UCSD-AML1 (cell line): Measurements from ENCODE around the gene GNPAT.

Source experiments
- DNase-seq: peaks from one replicate; lab custom pipeline; 2025; ENCODE audit not compliant: unreplicated experiment; lab: John Stamatoyannopoulos, UW

Gene GNPAT

DNA sequence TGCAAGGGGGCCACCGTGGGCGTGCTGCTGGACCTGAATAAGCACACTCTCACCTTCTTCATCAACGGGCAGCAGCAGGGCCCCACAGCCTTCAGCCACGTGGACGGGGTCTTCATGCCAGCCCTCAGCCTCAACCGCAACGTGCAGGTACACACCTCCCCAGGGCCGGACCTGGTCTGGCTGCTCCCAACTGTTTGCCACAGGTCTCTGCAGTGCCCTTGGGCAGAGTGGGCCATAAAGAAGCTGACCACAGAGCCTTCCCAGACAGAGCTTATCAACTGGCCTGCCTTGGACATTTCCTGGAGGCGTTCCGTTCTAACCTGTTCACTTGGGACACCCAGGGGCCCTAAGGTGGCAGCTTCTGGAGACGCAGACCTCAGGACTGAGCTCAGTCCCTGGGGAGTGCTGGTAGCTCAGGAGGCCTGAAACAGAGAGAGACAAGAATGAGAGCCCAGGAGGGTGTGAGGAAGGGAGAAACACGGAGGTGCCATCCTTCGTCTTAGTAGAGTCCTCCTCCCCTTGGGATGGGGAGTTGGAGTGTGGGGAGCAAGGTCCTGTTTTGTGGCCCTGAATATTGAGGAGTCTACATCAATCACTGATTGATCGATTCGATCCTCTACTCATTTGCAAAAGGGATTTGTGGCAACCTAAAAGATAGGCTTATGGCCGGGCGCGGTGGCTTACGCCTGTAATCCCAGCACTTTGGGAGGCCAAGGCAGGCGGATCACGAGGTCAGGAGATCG is 27.0 kb upstream of the GNPAT start:
- DNase-seq = no peak

DNA sequence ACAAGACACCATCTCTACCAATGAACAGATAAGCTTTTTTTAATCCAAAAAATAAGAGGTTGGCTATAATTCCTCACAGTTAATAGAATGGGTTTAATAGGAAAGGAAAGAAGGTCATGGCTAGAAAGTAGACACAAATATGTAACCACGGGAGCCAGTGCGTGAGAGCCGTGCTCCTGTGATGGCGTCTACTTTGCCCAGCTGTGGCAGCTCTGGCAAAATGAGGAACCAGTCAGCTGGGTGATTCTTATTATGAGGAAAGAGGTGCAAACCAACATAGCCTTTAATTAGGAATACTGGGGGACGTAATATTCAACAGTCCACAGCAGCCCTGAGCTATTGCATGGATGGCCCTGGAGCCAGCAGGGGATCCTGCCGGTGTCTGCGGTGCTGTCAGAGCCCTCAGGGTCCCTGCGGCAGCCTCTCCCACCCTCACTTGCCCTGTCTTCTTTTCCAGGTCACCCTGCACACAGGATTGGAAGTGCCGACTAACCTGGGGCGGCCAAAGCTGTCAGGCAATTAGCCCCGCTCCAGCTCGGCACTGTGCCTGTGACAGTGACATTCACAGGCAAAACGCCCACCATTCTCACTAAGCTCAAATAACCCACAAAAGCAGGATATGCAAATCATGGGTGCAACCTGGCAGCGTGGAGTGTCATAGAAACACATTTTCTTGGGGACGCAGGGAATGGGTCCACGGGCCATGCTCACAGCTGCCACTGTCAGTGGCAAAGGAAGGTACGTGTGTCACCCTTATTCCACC is 25.9 kb upstream of the GNPAT start:
- no peak for DNase-seq

DNA sequence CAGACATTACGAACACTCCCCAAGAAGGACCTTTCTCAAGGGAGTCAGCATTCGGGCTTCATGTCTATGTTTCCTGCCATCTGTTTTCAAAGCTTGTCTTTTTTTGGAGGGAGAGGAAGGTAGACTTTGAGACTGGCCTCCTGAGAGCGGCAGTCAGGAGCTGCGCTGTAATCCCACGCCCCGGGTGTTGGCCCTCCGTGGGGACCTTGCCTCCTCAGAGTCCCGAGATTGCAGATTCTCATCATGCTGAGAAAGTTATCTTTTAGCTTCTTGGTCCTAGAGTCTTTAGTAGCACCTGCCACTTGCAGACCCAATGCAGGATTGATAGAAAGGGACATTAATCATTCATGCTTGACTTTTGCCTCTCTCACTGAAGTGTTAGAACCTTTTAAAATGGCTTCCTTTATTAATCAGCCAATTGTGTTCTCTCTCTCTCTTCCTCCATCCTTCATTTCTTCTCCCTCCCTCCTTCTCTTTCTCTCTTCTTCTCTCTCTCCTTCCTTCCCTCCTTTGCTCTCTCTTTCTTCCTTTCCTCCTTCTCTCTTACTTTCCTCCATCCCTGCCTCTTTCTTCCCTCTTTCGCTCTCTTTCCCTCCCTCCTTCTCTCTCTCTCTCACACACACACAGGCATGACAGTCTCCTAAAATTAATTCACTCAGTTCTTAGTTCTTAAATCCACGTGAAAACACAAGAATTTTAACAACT is 25.2 kb upstream of the GNPAT start:
- DNase-seq = no peak

DNA sequence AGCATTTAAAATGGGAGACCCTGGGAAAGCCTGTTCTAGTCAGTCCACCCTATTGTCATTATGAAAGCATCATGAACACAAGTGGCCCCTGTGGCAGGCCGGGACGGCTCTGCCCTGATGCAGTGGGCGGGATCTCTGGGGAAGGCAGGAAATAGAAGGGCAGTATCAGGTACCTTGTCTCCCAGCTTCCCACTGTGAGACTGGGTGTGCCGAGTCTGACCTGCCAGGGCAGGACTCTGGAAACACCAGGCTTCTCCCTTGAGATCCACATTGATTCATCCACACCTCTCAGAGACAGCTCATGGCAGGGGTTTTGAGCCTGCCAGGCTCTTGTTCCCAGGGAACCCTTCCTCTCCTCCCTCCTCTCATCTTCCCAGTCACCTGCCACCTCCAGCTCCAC is 24.5 kb upstream of the GNPAT start:
- DNase-seq = no peak

DNA sequence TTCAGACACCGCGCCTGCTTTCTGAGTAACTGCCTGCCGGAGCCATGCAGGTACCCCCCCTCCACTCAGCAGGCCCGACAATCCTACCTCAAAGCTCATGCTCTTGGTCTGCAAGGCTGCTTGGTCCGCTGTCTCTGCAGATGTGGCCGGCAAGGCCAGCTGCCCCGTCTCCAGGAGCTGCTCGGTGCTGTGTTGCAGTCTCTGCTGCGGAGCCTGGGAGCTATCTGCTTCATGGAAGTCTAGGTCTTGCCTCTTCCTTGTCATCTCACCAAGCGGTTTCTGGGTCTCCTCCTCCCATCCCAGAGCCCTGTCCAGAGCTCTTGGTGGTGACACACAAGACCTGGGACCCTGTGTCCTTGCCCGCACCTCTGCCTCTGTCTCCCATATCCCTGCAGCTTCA is 24.0 kb upstream of the GNPAT start:
- no peak for DNase-seq

DNA sequence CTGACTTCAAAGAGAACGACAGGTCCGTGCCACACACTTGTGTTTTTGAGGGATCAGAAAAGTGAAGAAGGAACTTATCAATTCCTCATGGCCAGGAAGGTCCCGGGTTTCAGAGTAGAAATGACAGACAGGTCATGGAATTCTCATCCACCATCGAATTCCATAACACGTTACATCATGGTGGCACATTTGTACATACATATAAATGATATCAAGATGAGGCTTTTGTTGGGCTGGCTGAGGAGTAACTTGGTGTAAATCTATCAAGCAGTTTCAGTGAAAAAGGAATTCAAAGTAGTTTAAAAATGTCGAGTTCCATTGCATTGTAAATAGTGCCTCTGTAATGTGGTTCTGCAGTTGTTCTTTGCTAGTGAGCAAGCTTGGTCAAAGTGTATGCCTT is 22.9 kb upstream of the GNPAT start:
- no peak for DNase-seq

DNA sequence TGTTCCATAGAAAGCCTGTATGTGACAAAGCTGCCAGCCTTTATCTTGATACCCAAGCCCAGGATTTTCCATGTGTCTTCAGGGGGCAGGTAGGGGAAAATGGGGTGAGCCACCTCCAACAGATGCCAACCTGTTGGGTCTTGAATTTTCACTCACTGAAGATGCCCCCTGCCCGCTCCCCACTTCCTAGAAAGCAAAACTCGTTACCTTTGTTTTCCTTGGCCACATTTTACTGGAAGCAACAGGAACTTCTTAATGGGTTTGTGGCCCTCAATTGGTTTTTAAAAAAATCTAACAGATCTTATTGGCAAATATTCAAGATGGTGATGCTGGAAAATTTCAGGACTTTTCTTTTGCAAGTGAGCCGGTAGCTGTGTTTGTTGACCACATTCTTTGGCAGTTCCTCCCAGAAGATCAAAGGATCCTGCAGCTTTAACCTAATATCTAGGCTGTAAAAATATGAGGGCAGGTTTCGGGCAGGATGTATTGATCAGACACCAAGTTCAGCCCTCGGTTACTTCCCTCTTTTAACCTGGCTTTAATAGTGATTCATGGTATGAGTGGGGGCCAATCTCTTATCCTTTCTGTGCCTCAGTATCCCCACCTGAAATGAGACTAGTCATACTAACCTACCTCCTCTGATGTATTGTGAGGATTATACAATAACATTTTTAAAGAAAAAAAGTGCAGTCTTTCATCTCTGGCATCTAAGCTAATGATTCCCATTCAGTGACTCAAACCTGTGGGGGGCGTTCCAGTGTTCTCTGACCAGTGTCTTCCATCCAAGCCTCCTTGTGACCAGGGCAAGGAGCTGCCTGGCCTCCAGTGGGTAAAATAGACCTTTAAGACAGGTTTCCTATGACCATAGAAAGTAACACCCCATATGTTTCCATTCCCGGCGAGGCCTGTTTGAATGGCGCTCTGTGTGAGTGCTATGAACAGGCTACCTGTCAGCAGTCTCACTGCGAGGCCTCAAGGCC is 21.3 kb upstream of the GNPAT start:
- DNase-seq = no peak

DNA sequence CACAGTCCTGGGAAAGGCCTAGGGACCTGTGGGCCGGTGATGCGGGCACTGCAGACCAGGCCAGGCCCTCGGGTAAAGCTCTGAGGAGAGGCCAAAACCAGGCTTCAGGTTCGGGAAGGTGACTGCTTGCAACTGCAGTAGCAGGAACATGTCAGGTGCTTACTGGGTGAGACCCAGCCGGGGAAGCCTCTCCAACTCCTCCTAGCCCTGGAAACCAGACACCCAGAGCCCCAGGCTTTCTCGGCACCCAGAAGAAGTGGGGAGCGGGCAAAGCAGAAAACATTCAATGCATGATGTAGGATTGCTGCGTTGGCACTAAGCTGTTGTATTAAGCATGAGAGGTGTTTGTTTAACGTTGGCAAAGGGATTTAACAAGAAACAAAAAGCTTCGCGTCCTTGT is 20.2 kb upstream of the GNPAT start:
- no peak for DNase-seq

DNA sequence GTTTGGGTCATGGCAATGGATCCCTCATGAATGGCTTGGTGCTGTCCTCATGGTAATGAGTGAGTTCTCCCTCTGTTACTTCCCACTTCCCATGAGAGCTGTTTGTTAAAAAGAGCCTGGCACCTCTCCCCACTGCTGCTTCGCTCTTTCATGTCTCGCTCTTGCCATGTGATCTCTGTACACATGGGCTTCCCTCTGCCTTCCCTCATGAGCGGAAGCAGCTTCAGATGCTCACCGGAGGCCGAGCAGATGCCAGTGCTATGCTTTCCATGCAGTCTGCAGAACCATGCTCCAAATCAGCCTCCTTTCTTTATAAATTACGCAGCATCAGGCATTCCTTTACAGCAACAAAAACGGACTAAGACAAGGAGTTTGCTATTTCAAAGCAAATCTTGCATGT is 14.9 kb upstream of the GNPAT start:
- DNase-seq = no peak

DNA sequence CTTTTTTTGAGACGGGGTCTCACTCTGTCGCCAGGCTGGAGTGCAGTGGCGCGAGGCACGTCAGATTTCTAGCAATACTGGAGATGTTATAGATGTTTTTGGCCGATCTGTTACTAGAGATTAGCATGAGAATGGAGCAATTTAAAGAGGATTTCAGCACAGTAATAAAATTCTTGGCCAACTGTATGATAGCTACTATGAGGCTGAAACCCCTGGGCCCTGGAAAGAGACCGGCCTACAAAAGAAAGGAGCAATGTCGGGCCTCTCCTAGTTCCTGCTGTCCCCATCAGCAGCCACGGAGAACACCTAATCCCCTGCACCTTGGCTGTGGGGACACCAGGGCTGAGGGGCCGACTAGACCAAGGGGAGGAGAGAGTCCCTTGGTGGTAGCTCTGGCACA is 9.5 kb upstream of the GNPAT start:
- DNase-seq = no peak

DNA sequence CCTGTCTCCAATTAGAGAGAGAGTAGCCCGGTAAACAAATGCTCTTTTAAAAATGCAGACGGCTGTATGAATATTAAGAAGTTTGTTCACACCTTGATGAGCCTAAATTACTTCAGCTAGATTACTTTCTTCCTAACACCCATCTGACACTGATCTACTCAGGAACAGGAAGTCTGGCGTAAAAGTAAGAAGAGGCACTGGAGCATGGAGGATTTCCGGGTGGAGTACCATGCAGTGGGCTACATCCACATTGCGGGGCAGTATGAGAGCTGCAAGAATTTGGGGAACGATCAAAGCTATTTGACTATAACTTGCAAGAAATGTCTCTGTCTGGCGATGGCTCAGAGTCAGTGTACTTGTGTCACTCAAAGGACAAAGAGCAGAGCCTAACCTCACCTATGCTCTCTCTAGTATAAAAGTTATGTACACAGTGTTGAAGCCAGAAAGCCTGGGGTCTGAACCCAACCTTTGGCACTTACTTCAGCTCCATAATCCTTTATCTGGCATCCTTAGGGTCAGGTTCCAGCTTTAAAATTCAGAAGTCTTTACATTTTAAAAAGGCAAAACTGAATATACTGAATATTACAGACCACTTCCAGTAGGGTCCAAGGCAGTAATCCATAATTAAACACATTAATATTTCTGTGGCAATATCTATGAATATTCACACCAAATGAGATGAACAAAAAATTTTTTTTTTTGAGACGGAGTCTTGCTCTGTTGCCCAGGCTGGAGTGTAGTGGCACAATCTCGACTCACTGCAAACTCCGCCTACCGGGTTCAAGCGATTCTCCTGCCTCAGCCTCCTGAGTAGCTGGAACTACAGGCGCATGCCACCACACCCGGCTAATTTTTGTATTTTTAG is 7.9 kb upstream of the GNPAT start:
- no peak for DNase-seq

DNA sequence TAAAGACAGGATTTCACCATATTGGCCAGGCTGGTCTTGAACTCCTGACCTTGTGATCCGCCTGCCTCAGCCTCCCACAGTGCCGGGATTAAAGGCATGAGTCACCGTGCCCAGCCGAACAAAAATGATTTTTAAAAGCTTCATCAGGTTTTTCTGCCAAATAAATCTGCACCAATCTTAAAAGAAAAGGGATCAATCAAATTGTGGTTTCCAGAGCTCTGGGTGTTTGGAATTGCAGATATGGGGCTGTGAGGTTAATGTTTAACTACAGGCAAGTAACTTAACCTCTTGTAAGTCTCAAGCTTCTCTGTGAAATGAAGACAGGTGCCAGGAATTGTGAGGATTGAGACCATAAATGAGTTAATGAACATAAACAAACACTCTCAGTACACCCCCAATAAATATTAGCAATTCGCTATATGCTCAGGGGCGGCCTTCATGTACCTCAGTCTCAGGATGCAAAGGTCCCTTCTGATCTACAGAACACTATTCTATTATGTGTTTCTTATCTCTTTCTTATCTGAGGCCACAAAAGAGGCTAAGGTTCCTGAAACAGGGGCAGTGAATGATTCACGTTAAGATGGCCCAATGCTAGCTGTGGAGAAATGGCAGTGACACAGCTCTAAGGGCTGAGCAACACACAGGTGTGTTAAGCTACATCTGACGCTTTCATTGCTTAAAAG is 7.1 kb upstream of the GNPAT start:
- DNase-seq = no peak

DNA sequence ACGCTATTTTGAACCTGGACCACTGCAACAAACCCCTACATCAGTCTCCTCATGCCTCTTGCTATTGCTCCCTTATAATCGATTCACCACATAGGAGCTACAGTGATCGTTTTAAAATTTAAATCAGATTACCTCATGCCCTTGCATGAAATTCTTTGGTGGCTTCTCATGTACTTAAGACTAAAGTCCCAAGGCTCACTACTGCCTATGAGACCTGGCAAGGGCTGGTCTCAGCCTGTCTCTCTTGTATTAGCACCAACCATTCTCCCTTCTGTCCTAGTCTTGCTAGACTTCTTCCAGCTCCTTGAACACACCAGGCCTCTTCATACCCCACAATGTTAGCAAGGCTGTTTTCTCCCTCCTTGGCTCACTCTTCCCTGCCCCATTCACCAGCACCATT is 6.5 kb upstream of the GNPAT start:
- no peak for DNase-seq

DNA sequence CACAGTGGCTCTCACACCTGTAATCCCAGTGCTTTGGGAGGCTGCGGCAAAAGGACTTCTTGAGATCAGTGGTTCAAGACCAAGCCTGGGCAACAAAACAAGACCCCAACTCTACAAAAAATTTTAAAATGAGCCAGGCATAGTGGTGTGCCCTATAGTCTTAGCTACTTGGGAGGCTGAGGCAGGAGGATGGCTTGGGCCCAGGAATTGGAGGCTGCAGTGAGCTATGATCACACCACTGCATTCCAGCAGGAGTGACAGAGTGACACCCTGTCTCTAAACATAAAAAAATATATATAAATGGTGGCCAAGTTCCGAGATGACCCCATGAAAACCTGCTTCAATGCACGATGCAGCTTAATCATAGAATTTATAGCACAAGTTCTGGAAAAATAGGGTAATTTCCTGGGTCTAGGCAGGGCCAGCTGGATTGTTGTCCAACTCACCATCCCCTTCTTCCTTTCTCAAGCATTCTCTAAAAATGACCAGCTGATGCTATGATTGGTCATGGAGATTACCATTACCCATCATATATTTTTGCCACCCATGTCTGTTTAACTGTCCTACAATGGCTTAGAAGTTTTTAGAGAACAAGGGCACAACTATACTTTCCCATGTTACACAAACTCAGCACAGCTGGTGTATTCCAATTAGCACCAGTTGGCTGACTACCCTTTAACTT is 5.3 kb upstream of the GNPAT start:
- no peak for DNase-seq

DNA sequence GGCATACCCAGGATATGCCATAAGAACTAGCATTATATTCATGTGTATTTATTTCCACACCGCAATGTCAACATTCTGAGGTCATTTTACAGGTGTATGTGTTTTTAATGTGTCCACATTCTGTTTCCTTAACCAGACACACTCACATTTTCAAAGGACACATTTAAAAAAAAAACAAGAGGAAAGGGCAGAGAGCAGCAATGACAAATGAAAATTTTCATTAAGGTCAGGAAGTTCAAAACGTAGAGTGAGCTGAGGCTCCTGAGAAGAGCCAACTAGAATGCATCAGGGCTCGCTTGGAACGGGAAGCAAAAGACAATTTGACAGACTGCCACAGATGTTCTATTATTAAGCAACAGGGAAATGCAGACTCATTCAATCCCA is 4.8 kb upstream of the GNPAT start:
- DNase-seq = no peak

DNA sequence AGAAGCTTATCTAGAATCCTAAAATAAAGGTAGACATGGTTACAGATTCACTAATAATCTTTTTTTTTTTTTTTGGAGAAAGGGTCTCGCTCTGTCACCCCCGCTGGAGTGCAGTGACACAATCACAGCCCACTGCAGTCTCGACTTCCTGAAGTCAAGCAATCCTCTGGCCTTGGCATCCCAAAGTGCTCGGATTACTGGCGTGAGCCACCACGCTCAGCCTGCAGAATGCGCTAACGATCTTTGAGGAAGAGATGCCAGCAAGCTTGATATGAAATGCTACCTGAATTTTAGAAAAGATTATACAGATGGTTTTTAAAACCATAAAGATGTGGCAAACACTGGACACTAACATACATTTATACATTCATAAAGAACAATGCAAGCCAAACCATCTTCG is 4.1 kb upstream of the GNPAT start:
- DNase-seq = no peak

DNA sequence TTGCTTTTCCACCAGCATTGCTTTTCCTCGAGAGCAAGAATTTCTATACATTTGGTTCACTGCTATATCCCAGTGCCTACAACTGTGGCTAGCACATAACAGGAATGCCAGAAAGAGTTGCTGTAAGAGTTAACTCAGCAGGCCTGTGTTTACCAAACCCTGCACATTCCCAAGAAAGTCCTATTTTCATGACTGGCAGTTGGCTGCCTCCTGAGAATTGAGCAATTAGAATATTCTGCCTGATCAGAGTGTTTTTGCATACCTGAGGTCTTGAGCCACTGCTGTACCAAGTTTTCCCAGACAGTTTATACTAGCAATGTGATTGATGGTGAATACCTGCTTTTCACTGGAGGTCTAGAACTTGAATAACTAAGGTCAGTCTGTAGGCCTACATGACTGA is 2.7 kb upstream of the GNPAT start:
- no peak for DNase-seq

DNA sequence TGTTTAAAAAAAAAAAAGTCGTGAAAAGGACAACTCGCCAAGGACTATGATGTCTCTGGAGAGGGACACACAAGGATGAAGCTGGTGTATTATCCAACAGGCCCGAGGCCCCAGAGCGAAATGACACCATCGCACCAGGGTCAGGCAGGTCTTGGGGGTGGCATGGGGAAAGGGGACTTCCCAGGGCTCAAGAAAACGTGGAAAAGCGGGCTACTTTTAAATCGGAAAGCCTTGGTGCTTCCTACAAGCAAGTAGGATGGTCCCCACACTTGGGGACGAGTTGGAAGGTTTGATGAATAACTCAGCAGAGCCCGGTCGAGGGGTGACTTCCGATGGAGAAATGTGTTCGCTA is 505 bp upstream of the GNPAT start:
- DNase-seq = no peak

DNA sequence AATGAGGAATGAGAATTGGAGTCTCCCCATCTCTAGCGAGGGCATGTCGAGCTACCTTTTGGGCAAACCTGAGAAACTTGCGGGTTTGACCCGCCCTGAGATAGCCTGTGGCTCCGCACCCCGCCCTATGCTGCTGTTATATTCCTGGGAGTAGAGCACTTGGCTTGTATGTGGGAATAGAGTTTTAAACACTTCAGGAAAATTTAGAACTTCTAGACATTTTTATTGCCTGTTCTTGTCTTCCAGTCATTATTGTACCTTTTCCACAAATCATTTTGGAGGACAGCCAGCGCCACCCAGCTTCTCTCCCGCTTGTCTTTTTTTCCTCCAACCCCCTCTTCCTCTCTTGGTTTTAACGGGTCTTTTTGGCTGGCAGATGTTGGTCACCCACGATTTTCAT is 738 bp downstream of the GNPAT start:
- no peak for DNase-seq
